H9 (cell line): ENCODE results near the gene ZNF106. TPM values are rescaled to one million over a fixed set of nuclear protein-coding genes. Genes with fewer than 3 reads are reported as not detected.

Source experiments
- DNase-seq: peaks from one replicate; pipeline ENCODE4 v3.0.0-alpha.2; 2017
- H2AFZ ChIP-seq: one replicate; pipeline ENCODE4 v1.6.1; 2013; ENCODE audit warnings: mild to moderate bottlenecking, low read length, control low read depth, moderate library complexity
- H2AK5ac ChIP-seq: 2 replicates; pipeline ENCODE4 v1.6.1; 2013; ENCODE audit warnings: low read length, control low read depth, mixed read lengths; ENCODE audit not compliant: insufficient read length
- H2BK120ac ChIP-seq: one replicate; pipeline ENCODE4 v1.6.1; 2013; ENCODE audit warnings: low read depth, mild to moderate bottlenecking, low read length, control low read depth, inconsistent platforms; ENCODE audit not compliant: poor library complexity, severe bottlenecking
- H2BK12ac ChIP-seq: 2 replicates; pipeline ENCODE4 v1.6.1; 2013; ENCODE audit warnings: low read length, control low read depth, mixed read lengths, low read depth; ENCODE audit not compliant: insufficient read length
- H2BK15ac ChIP-seq: 2 replicates; pipeline ENCODE4 v1.6.1; 2013; ENCODE audit warnings: low read depth, low read length, control low read depth
- H2BK20ac ChIP-seq: one replicate; pipeline ENCODE4 v1.6.1; 2013; ENCODE audit warnings: low read depth, mild to moderate bottlenecking, low read length, control low read depth, inconsistent platforms; ENCODE audit not compliant: poor library complexity, severe bottlenecking
- H2BK5ac ChIP-seq: 2 replicates; pipeline ENCODE4 v1.6.1; 2013; ENCODE audit warnings: low read length, control low read depth, mixed read lengths; ENCODE audit not compliant: insufficient read length
- H3K14ac ChIP-seq: 2 replicates; pipeline ENCODE4 v1.6.1; 2013; ENCODE audit warnings: low read length, control low read depth; ENCODE audit not compliant: insufficient read depth
- H3K18ac ChIP-seq: 2 replicates; pipeline ENCODE4 v1.6.1; 2013; ENCODE audit warnings: low read depth, mild to moderate bottlenecking, mixed read lengths, low read length, control low read depth; ENCODE audit not compliant: insufficient read length
- H3K23ac ChIP-seq: 2 replicates; pipeline ENCODE4 v1.6.1; 2013; ENCODE audit warnings: low read length, control low read depth, mixed read lengths, low read depth; ENCODE audit not compliant: insufficient read length
- H3K23me2 ChIP-seq: 2 replicates; pipeline ENCODE4 v1.6.1; 2013; ENCODE audit warnings: low read depth, mild to moderate bottlenecking, mixed read lengths, low read length, control low read depth; ENCODE audit not compliant: insufficient read length, poor library complexity, severe bottlenecking
- H3K27ac ChIP-seq: 2 replicates; pipeline ENCODE4 v1.5.1; 2013; ENCODE audit warnings: low read length, control low read depth, mixed read lengths, low read depth; ENCODE audit not compliant: insufficient read length
- H3K27me3 ChIP-seq: 2 replicates; pipeline ENCODE4 v1.6.1; 2013; ENCODE audit warnings: low read length, control low read depth, inconsistent platforms; ENCODE audit not compliant: insufficient read depth
- H3K4ac ChIP-seq: 2 replicates; pipeline ENCODE4 v1.6.1; 2013; ENCODE audit warnings: low read depth, mild to moderate bottlenecking, control low read depth, inconsistent platforms, low read length, moderate library complexity
- H3K4me1 ChIP-seq: 2 replicates; pipeline ENCODE4 v1.6.1; 2013; ENCODE audit warnings: low read length, control low read depth, inconsistent platforms; ENCODE audit not compliant: insufficient read depth
- H3K4me2 ChIP-seq: 2 replicates; pipeline ENCODE4 v1.6.1; 2013; ENCODE audit warnings: low read length, control low read depth, mixed read lengths; ENCODE audit not compliant: insufficient read length, insufficient read depth
- H3K56ac ChIP-seq: 2 replicates; pipeline ENCODE4 v1.6.1; 2013; ENCODE audit warnings: low read depth, mild to moderate bottlenecking, mixed read lengths, low read length, control low read depth; ENCODE audit not compliant: insufficient read length
- H3K79me1 ChIP-seq: 2 replicates; pipeline ENCODE4 v1.6.1; 2013; ENCODE audit warnings: low read depth, mild to moderate bottlenecking, moderate library complexity, low read length, control low read depth, inconsistent platforms; ENCODE audit not compliant: insufficient read depth, poor library complexity, severe bottlenecking
- H3K79me2 ChIP-seq: 2 replicates; pipeline ENCODE4 v1.6.1; 2013; ENCODE audit warnings: low read length, control low read depth, inconsistent platforms; ENCODE audit not compliant: insufficient read depth
- H3K9ac ChIP-seq: 2 replicates; pipeline ENCODE4 v1.6.1; 2013; ENCODE audit warnings: low read length, control low read depth, mixed read lengths; ENCODE audit not compliant: insufficient read length; ENCODE audit errors: extremely low read depth
- H3K9me3 ChIP-seq: one replicate; pipeline ENCODE4 v1.6.1; 2013; ENCODE audit warnings: low read depth, low read length, inconsistent platforms; ENCODE audit not compliant: control insufficient read depth
- H3T11ph ChIP-seq: one replicate; pipeline ENCODE4 v1.6.1; 2013; ENCODE audit warnings: mild to moderate bottlenecking, low read length, control low read depth, inconsistent platforms
- H4K20me1 ChIP-seq: one replicate; pipeline ENCODE4 v1.6.1; 2013; ENCODE audit not compliant: control insufficient read depth, insufficient read length, insufficient read depth
- H4K5ac ChIP-seq: 2 replicates; pipeline ENCODE4 v1.6.1; 2013; ENCODE audit warnings: low read depth, mild to moderate bottlenecking, mixed read lengths, low read length, control low read depth; ENCODE audit not compliant: insufficient read length
- H4K8ac ChIP-seq: replicated peaks from 2 replicates; pipeline ENCODE4 v1.6.1; 2013; ENCODE audit warnings: low read length, control low read depth, mixed read lengths, low read depth; ENCODE audit not compliant: insufficient read length
- H4K91ac ChIP-seq: 2 replicates; pipeline ENCODE4 v1.6.1; 2013; ENCODE audit warnings: low read depth, mild to moderate bottlenecking, moderate library complexity, mixed read lengths, low read length, control low read depth; ENCODE audit not compliant: insufficient read length
- H3K27ac Mint-ChIP-seq, 3 experiments: 2 replicates in 2 of 3; 3 replicates in 1 of 3; pipeline ENCODE4 v1.8.0; 2020 to 2021; ENCODE audit warnings: mixed read lengths in 3 of 3, mild to moderate bottlenecking in 1 of 3, moderate library complexity in 1 of 3
- H3K27me3 Mint-ChIP-seq: 2 replicates; pipeline ENCODE4 v1.8.0; 2021; ENCODE audit warnings: low read depth, mild to moderate bottlenecking, moderate library complexity, mixed read lengths
- H3K36me3 Mint-ChIP-seq, 3 experiments: 2 replicates in 2 of 3; 3 replicates in 1 of 3; pipeline ENCODE4 v1.8.0; 2020 to 2021; ENCODE audit warnings: low read depth in 3 of 3, mixed read lengths in 3 of 3; ENCODE audit not compliant: insufficient read depth in 1 of 3
- H3K4me1 Mint-ChIP-seq, 2 experiments: 2 replicates each; pipeline ENCODE4 v1.8.0; 2020; ENCODE audit warnings: mixed read lengths in 2 of 2
- H3K4me3 Mint-ChIP-seq, 2 experiments: 2 replicates in 1 of 2; 3 replicates in 1 of 2; pipeline ENCODE4 v1.8.0; 2020 to 2021; ENCODE audit warnings: mild to moderate bottlenecking in 2 of 2, mixed read lengths in 2 of 2, moderate library complexity in 1 of 2
- H3K9me3 Mint-ChIP-seq, 2 experiments: 2 replicates in 1 of 2; 3 replicates in 1 of 2; pipeline ENCODE4 v1.8.0; 2020; ENCODE audit warnings: mild to moderate bottlenecking in 2 of 2, mixed read lengths in 2 of 2, moderate library complexity in 1 of 2
- CTCF ChIP-seq: fragments of 200-600 bp; sonication (generic); conservative IDR thresholded peaks from 3 replicates; pipeline ENCODE4 v1.8.0; 2021; ENCODE audit warnings: antibody characterized with exemption, mild to moderate bottlenecking
- WGBS: extraction: QIAGEN DNeasy Blood & Tissue Kit; methylation state at CpG from one replicate; pipeline ENCODE4 v1.1.7; 2013; ENCODE audit warnings: missing lambda C conversion rate, low lambda C conversion rate, mixed read lengths; ENCODE audit not compliant: insufficient read length; ENCODE audit errors: extremely low coverage; 5-methylcytosine and 5-hydroxymethylcytosine counted together
- total RNA-seq: library from RNA; stranded (reverse); gene quantifications from 2 replicates; pipeline ENCODE4 v1.2.1, GENCODE V29; 2021

Gene ZNF106
- total RNA-seq, 1 experiment from 2014 or later, result 55.0 TPM

GRCh38 chr15:42364529-42364928 is 126.4 kb downstream of the ZNF106 start:
- no peaks in the 10 kb centered on the region for H4K20me1 ChIP-seq
- H3K4ac ChIP-seq, result no peak overlapping the region
- peaks cover 14% of the 10 kb centered on the region; the same call in 1 of the 2 replicates for H3K4me1 ChIP-seq
- Mint-ChIP-seq H3K4me1 (peaks cover 16 to 30% of the 10 kb centered on the region in 2 experiments), H3K27ac (no peak overlapping the region), H3K36me3 (peaks cover 6 to 7% (median 6%) of the 10 kb centered on the region in 3 experiments; a peak in 6 of 7 replicates), H3K4me3 (no peak overlapping the region), H3K9me3 (peaks cover 9 to 10% of the 10 kb centered on the region in 2 experiments), H3K27me3 (peaks cover 18% of the 10 kb centered on the region)
- H2BK20ac ChIP-seq, result no peak overlapping the region
- no peaks in the 10 kb centered on the region for H3K79me2 ChIP-seq
- H3K9me3 ChIP-seq, result no peaks in the 10 kb centered on the region
- no peak overlapping the region for H2BK5ac ChIP-seq
- no peaks in the 10 kb centered on the region for H3K79me1 ChIP-seq
- H4K5ac ChIP-seq, result no peak overlapping the region
- TF ChIP-seq CTCF, result no peak
- H2BK120ac ChIP-seq, result no peak overlapping the region
- no CpG with 5 or more reads among the region's 1 CpG for WGBS
- H3K27ac ChIP-seq, result no peak overlapping the region
- no peak overlapping the region for H2AFZ ChIP-seq
- no peak for DNase-seq
- H3K56ac ChIP-seq, result no peak overlapping the region
- no peak overlapping the region for H3K23ac ChIP-seq
- no peak overlapping the region for H4K91ac ChIP-seq
- H2BK15ac ChIP-seq, result no peak overlapping the region
- H3K9ac ChIP-seq, result no peak overlapping the region
- no peaks in the 10 kb centered on the region for H3K23me2 ChIP-seq
- H3K14ac ChIP-seq, result no peak overlapping the region
- no peak overlapping the region for H2AK5ac ChIP-seq
- no peak overlapping the region for H3K18ac ChIP-seq
- no peak overlapping the region for H2BK12ac ChIP-seq
- no peaks in the 10 kb centered on the region; the same call in 1 of the 2 replicates for H3K27me3 ChIP-seq
- no peak overlapping the region for H4K8ac ChIP-seq
- no peak overlapping the region for H3T11ph ChIP-seq
- H3K4me2 ChIP-seq, result no peak overlapping the region
